IMR-90 (cell line): ENCODE data around the gene C10orf120. TPM values are rescaled to one million over a fixed set of nuclear protein-coding genes. Genes with fewer than 3 reads are reported as not detected.

Source experiments
- ATAC-seq: fragments of 200-7000 bp; cut with Tn5 transposase; 2 replicates; pipeline ENCODE4 v1.9.1; 2020; ENCODE audit warnings: low read depth, mild to moderate bottlenecking, moderate library complexity
- BruUV-seq: library from RNA; stranded (reverse); fragments of 400-500 nt; replicated peaks from 2 replicates; lab custom pipeline; 2021; lab: Mats Ljungman, UMichigan
- CTCF ChIA-PET: fragments of 300-600 bp; formaldehyde crosslinking; extraction: SDS; loops from one replicate; lab custom pipeline; 2021; ENCODE audit warnings: antibody characterized with exemption; lab: Yijun Ruan, JAX
- POLR2A ChIA-PET: fragments of 300-600 bp; sonication (Branson Sonifier 250); formaldehyde crosslinking; loops from one replicate; lab custom pipeline; 2022; ENCODE audit warnings: antibody characterized with exemption; ENCODE audit not compliant: unreplicated experiment; lab: Charles Lee
- DNase-seq: peaks from one replicate; pipeline ENCODE4 v3.0.0; 2013
- H2AFZ ChIP-seq: replicated peaks from 2 replicates; pipeline ENCODE3; 2013; ENCODE audit warnings: low read length, mild to moderate bottlenecking; ENCODE audit not compliant: poor library complexity
- H2AK5ac ChIP-seq: 2 replicates; pipeline ENCODE4 v1.6.1; 2013; ENCODE audit warnings: low read depth, low read length, inconsistent platforms
- H2AK9ac ChIP-seq: replicated peaks from 2 replicates; pipeline ENCODE3; 2013; ENCODE audit warnings: mild to moderate bottlenecking, low read depth, low read length, moderate library complexity; ENCODE audit not compliant: poor library complexity
- H2BK120ac ChIP-seq: 2 replicates; pipeline ENCODE4 v1.6.1; 2013; ENCODE audit warnings: low read depth, low read length, inconsistent platforms
- H2BK15ac ChIP-seq: 3 replicates; pipeline ENCODE4 v1.6.1; 2013; ENCODE audit warnings: low read depth, low read length, inconsistent platforms
- H2BK20ac ChIP-seq: 2 replicates; pipeline ENCODE4 v1.6.1; 2013; ENCODE audit warnings: low read depth, mild to moderate bottlenecking, inconsistent platforms, low read length, moderate library complexity
- H2BK5ac ChIP-seq: 2 replicates; pipeline ENCODE4 v1.6.1; 2013; ENCODE audit warnings: mild to moderate bottlenecking, low read depth, low read length, inconsistent platforms; ENCODE audit not compliant: poor library complexity, severe bottlenecking
- H3K14ac ChIP-seq: replicated peaks from 2 replicates; pipeline ENCODE4 v1.6.1; 2013; ENCODE audit warnings: low read depth, low read length, inconsistent platforms
- H3K18ac ChIP-seq: 2 replicates; pipeline ENCODE4 v1.6.1; 2013; ENCODE audit warnings: low read depth, low read length, control low read depth
- H3K23ac ChIP-seq: 2 replicates; pipeline ENCODE4 v1.6.1; 2013; ENCODE audit warnings: low read depth, low read length, inconsistent platforms
- H3K27ac ChIP-seq: 2 replicates; pipeline ENCODE4 v1.5.1; 2013; ENCODE audit warnings: mild to moderate bottlenecking, control low read depth, low read length; ENCODE audit not compliant: insufficient read depth
- H3K27me3 ChIP-seq: 2 replicates; pipeline ENCODE4 v1.6.1; 2013; ENCODE audit warnings: low read length; ENCODE audit not compliant: control insufficient read depth, insufficient read depth
- H3K36me3 ChIP-seq: 2 replicates; pipeline ENCODE4 v1.6.1; 2013; ENCODE audit warnings: low read length, mixed read lengths; ENCODE audit not compliant: control insufficient read depth, insufficient read depth
- H3K4ac ChIP-seq: 2 replicates; pipeline ENCODE4 v1.6.1; 2013; ENCODE audit warnings: low read depth, low read length, inconsistent platforms
- H3K4me1 ChIP-seq: 2 replicates; pipeline ENCODE4 v1.6.1; 2013; ENCODE audit warnings: low read length, mixed read lengths; ENCODE audit not compliant: control insufficient read depth, insufficient read depth
- H3K4me2 ChIP-seq: 2 replicates; pipeline ENCODE4 v1.6.1; 2013; ENCODE audit warnings: low read depth, mild to moderate bottlenecking, control low read depth, low read length, moderate library complexity
- H3K4me3 ChIP-seq: 2 replicates; pipeline ENCODE4 v1.5.1; 2013; ENCODE audit warnings: low read depth, mild to moderate bottlenecking, control low read depth, low read length, moderate library complexity; ENCODE audit not compliant: insufficient read depth
- H3K56ac ChIP-seq: 2 replicates; pipeline ENCODE4 v1.6.1; 2013; ENCODE audit warnings: low read length, inconsistent platforms; ENCODE audit not compliant: insufficient read depth; ENCODE audit errors: extremely low read depth
- H3K79me1 ChIP-seq, 2 experiments: 2 replicates each; pipeline ENCODE4 v1.6.1; 2013; ENCODE audit warnings: low read length in 2 of 2, inconsistent platforms in 1 of 2, low read depth in 1 of 2
- H3K9ac ChIP-seq: 2 replicates; pipeline ENCODE4 v1.6.1; 2013; ENCODE audit warnings: low read depth, low read length, control low read depth
- H3K9me1 ChIP-seq: 2 replicates; pipeline ENCODE4 v1.6.1; 2013; ENCODE audit warnings: low read length, inconsistent platforms; ENCODE audit not compliant: insufficient read depth
- H3K9me3 ChIP-seq: 2 replicates; pipeline ENCODE4 v1.6.1; 2013; ENCODE audit warnings: low read length; ENCODE audit not compliant: control insufficient read depth, insufficient read depth
- H4K20me1 ChIP-seq: 2 replicates; pipeline ENCODE4 v1.6.1; 2013; ENCODE audit warnings: low read length, inconsistent platforms; ENCODE audit not compliant: insufficient read depth
- H4K5ac ChIP-seq: 2 replicates; pipeline ENCODE4 v1.6.1; 2013; ENCODE audit warnings: mild to moderate bottlenecking, low read depth, low read length, control low read depth
- H4K8ac ChIP-seq, 2 experiments: 2 replicates each; pipeline ENCODE4 v1.6.1; 2013; ENCODE audit warnings: low read depth in 2 of 2, low read length in 2 of 2, control low read depth in 1 of 2, inconsistent platforms in 1 of 2
- H4K91ac ChIP-seq: 2 replicates; pipeline ENCODE4 v1.6.1; 2013; ENCODE audit warnings: low read depth, low read length, inconsistent platforms; ENCODE audit not compliant: insufficient read depth
- BHLHE40 ChIP-seq: fragments of 150-350 bp; IDR thresholded peaks from 2 replicates; pipeline ENCODE4 v1.6.1; 2016; ENCODE audit warnings: mild to moderate bottlenecking, low read depth, low read length
- CHD1 ChIP-seq: IDR thresholded peaks from 2 replicates; pipeline ENCODE4 v1.6.1; 2012; ENCODE audit warnings: low read depth, low read length, improper control_type of control experiment
- FOS ChIP-seq: fragments of 150-350 bp; IDR thresholded peaks from 2 replicates; pipeline ENCODE4 v1.6.1; 2016; ENCODE audit warnings: low read depth, low read length
- MAFK ChIP-seq: IDR thresholded peaks from 2 replicates; pipeline ENCODE4 v1.6.1; 2012; ENCODE audit warnings: low read depth, low read length, improper control_type of control experiment
- MXI1 ChIP-seq: IDR thresholded peaks from 2 replicates; pipeline ENCODE4 v1.6.1; 2012; ENCODE audit warnings: low read depth, mild to moderate bottlenecking, low read length, moderate library complexity, borderline replicate concordance
- NFE2L2 ChIP-seq: fragments of 150-350 bp; IDR thresholded peaks from 2 replicates; pipeline ENCODE4 v1.6.1; 2016; ENCODE audit warnings: low read depth, mild to moderate bottlenecking, low read length
- POLR2A ChIP-seq: IDR thresholded peaks from 2 replicates; pipeline ENCODE4 v1.6.1; 2012; ENCODE audit warnings: mild to moderate bottlenecking, low read depth, low read length
- RCOR1 ChIP-seq: IDR thresholded peaks from 2 replicates; pipeline ENCODE4 v1.6.1; 2012; ENCODE audit warnings: mild to moderate bottlenecking, low read length, improper control_type of control experiment; ENCODE audit not compliant: insufficient replicate concordance
- RFX5 ChIP-seq: IDR thresholded peaks from 2 replicates; pipeline ENCODE4 v1.8.0; 2012; ENCODE audit warnings: low read depth, mild to moderate bottlenecking, low read length, moderate library complexity
- SMC3 ChIP-seq: fragments of 150-350 bp; IDR thresholded peaks from 2 replicates; pipeline ENCODE4 v1.6.1; 2016; ENCODE audit warnings: low read depth, mild to moderate bottlenecking, antibody characterized with exemption, low read length, moderate library complexity
- WGBS, 2 experiments: methylation state at CpG; one replicate each; pipeline versions ENCODE4 v1.1.5 to v1.1.7; 2013; ENCODE audit warnings: missing lambda C conversion rate in 2 of 2; ENCODE audit not compliant: insufficient read length in 1 of 2; ENCODE audit errors: extremely low coverage in 2 of 2; 5-methylcytosine and 5-hydroxymethylcytosine counted together
- dilution Hi-C: fragments of 300-500 bp; cut with HindIII; formaldehyde crosslinking; loops from one replicate; pipeline ENCODE4 v1.14.3; 2018; ENCODE audit warnings: low sequenced_read_pairs; ENCODE audit not compliant: unreplicated experiment
- in situ Hi-C: fragments of 300-500 bp; cut with MboI; formaldehyde crosslinking; loops from 3 replicates; pipeline ENCODE4 v1.14.3; 2019; ENCODE audit warnings: low sequenced_read_pairs, inconsistent platforms, mixed read lengths
- intact Hi-C: fragments of 100-400 bp; cut with micrococcal nuclease; formaldehyde crosslinking; loops from 2 replicates; pipeline ENCODE4 v1.10.0; 2022
- polyA plus RNA-seq, 3 experiments: library from polyadenylated mRNA; depleted of rRNA; stranded (reverse); fragments of >200 nt; gene quantifications; 2 replicates each; pipeline ENCODE4 v1.2.3, GENCODE V29; 2012; ENCODE audit warnings: low replicate concordance in 1 of 3
- total RNA-seq: library from RNA; depleted of rRNA; stranded (reverse); fragments of >200 nt; gene quantifications from 2 replicates; pipeline ENCODE4 v1.2.3, GENCODE V29; 2012
- TF ChIP-seq, protein P1 (sequence below): fragments of 150-350 bp; IDR thresholded peaks from 2 replicates; pipeline ENCODE4 v1.6.1; 2017; ENCODE audit warnings: mild to moderate bottlenecking, antibody characterized with exemption, low read length, low read depth
- TF ChIP-seq, protein P2 (sequence below): conservative IDR thresholded peaks from 2 replicates; pipeline ENCODE4 v1.5.1; 2012; ENCODE audit warnings: mild to moderate bottlenecking, low read depth, low read length, improper control_type of control experiment
- TF ChIP-seq, protein P3 (sequence below): fragments of 150-350 bp; IDR thresholded peaks from 2 replicates; pipeline ENCODE4 v1.6.1; 2016; ENCODE audit warnings: low read depth, mild to moderate bottlenecking, low read length, moderate library complexity, borderline replicate concordance

The C10orf120 gene
- total and polyA plus RNA-seq, 2 of the 4 experiments (the other 2 are of a cell fraction): not detected

DNA sequence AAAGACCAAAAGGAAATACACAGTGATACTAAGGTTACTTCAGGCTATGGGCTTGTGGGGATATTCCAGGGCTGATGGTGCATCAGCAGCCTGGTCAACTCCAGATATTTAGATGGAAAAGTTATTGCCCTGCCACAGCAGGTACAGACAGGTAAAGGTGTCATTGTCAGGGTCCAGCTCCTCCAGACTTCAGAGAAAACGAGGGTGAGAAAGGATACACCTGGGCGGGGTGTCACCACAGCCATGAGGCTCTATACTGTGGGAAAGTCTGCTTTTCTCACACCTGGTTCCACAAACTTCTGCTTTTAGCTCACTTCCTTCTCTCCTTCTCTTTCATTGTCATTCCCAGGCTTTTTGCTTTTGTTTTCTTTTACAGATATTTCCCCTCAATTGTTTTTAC lies 2.0 kb upstream of the C10orf120 start:
- H3K27ac ChIP-seq: no peak overlapping the region
- no peak overlapping the region for H2BK15ac ChIP-seq
- H4K5ac ChIP-seq: no peak overlapping the region
- H3K27me3 ChIP-seq: no peaks in the 10 kb centered on the region
- H3K4me3 ChIP-seq: no peak overlapping the region
- H3K4ac ChIP-seq: no peak overlapping the region
- ATAC-seq (no peak), DNase-seq (no peak)
- no peak overlapping the region for H3K14ac ChIP-seq
- no peak overlapping the region for H3K18ac ChIP-seq
- intact Hi-C loops (loop anchor here (2.0 to 10.0 kb wide), 3 partner anchors 53 to 359 kb away; partner anchors contain the start of gene DMBT1), in situ Hi-C loops (no loop called here), dilution Hi-C loops (no loop called here)
- H2AK9ac ChIP-seq: no peak overlapping the region
- H4K20me1 ChIP-seq: no peaks in the 10 kb centered on the region
- no peak overlapping the region for H4K91ac ChIP-seq
- H3K79me1 ChIP-seq: no peaks in the 10 kb centered on the region
- H2BK120ac ChIP-seq: no peak overlapping the region
- H3K56ac ChIP-seq: no peak overlapping the region
- no TSS peak for BruUV-seq
- H2BK5ac ChIP-seq: no peak overlapping the region
- H3K23ac ChIP-seq: no peak overlapping the region
- no peak overlapping the region for H3K4me2 ChIP-seq
- H3K9ac ChIP-seq: no peak overlapping the region
- TF ChIP-seq, protein P1, sequence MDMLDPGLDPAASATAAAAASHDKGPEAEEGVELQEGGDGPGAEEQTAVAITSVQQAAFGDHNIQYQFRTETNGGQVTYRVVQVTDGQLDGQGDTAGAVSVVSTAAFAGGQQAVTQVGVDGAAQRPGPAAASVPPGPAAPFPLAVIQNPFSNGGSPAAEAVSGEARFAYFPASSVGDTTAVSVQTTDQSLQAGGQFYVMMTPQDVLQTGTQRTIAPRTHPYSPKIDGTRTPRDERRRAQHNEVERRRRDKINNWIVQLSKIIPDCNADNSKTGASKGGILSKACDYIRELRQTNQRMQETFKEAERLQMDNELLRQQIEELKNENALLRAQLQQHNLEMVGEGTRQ: no peak
- TF ChIP-seq RCOR1: no peak
- no peak for TF ChIP-seq FOS
- TF ChIP-seq, protein P2, sequence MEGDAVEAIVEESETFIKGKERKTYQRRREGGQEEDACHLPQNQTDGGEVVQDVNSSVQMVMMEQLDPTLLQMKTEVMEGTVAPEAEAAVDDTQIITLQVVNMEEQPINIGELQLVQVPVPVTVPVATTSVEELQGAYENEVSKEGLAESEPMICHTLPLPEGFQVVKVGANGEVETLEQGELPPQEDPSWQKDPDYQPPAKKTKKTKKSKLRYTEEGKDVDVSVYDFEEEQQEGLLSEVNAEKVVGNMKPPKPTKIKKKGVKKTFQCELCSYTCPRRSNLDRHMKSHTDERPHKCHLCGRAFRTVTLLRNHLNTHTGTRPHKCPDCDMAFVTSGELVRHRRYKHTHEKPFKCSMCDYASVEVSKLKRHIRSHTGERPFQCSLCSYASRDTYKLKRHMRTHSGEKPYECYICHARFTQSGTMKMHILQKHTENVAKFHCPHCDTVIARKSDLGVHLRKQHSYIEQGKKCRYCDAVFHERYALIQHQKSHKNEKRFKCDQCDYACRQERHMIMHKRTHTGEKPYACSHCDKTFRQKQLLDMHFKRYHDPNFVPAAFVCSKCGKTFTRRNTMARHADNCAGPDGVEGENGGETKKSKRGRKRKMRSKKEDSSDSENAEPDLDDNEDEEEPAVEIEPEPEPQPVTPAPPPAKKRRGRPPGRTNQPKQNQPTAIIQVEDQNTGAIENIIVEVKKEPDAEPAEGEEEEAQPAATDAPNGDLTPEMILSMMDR: no peak
- TF ChIP-seq RFX5: no peak
- no peak for TF ChIP-seq MAFK
- TF ChIP-seq BHLHE40: no peak
- TF ChIP-seq, protein P3, sequence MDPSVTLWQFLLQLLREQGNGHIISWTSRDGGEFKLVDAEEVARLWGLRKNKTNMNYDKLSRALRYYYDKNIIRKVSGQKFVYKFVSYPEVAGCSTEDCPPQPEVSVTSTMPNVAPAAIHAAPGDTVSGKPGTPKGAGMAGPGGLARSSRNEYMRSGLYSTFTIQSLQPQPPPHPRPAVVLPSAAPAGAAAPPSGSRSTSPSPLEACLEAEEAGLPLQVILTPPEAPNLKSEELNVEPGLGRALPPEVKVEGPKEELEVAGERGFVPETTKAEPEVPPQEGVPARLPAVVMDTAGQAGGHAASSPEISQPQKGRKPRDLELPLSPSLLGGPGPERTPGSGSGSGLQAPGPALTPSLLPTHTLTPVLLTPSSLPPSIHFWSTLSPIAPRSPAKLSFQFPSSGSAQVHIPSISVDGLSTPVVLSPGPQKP: no peak
- TF ChIP-seq NFE2L2: no peak
- no peak for TF ChIP-seq MXI1
- no peak for TF ChIP-seq SMC3
- TF ChIP-seq CHD1: no peak
- TF ChIP-seq POLR2A: no peak
- H2AK5ac ChIP-seq: no peak overlapping the region
- ChIA-PET CTCF (no interaction called here), POLR2A (no interaction called here)
- no peak overlapping the region for H4K8ac ChIP-seq
- no peak overlapping the region for H2BK20ac ChIP-seq
- no CpG with 5 or more reads among the region's 2 CpGs for WGBS, 2 experiments
- H3K9me3 ChIP-seq: no peaks in the 10 kb centered on the region
- H3K4me1 ChIP-seq: no peaks in the 10 kb centered on the region
- H3K9me1 ChIP-seq: no peaks in the 10 kb centered on the region; the same call in 1 of the 2 replicates
- H2AFZ ChIP-seq: no peak overlapping the region
- H3K36me3 ChIP-seq: no peaks in the 10 kb centered on the region
